ENCODE measurements around the gene NEURL2.
A peak's percentile ranks its signal among the peaks of the same experiment; 100 is the strongest.
"Not testable (repeated sequence)": the region's sequence is repeated elsewhere in the genome, so short reads cannot be mapped to it uniquely, and the experiment has no call there.

Gene NEURL2, protein sequence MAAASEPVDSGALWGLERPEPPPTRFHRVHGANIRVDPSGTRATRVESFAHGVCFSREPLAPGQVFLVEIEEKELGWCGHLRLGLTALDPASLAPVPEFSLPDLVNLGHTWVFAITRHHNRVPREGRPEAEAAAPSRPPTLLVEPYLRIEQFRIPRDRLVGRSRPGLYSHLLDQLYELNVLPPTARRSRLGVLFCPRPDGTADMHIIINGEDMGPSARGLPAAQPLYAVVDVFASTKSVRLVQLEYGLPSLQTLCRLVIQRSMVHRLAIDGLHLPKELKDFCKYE

DNA sequence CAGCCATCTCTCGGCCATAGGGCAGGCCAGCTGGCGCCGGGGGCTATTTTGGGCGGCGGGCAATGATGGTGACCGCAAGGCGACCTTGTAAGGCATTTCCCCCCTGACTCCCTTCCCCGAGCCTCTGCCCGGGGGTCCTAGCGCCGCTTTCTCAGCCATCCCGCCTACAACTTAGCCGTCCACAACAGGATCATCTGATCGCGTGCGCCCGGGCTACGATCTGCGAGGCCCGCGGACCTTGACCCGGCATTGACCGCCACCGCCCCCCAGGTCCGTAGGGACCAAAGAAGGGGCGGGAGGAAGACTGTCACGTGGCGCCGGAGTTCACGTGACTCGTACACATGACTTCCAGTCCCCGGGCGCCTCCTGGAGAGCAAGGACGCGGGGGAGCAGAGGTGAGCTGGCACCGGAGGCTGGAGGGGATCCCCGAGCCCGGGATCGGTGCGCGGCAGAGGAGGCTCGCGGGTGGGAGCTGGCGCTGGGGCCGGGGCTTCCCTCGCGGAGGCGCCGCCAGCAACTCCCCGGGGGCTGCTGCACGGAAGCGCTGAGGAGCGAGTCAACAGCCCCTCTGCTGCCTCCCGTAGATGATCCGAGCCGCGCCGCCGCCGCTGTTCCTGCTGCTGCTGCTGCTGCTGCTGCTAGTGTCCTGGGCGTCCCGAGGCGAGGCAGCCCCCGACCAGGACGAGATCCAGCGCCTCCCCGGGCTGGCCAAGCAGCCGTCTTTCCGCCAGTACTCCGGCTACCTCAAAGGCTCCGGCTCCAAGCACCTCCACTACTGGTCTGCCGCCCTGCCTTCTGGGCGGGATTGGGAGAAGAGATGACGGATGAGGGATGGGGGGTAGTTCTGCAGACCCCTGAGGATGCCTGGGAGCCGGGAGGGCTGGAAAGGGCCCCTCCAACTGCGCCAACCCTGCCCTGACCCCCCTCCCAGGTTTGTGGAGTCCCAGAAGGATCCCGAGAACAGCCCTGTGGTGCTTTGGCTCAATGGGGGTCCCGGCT is at the start of gene NEURL2, which contains the start of gene CTSA:
NEURL2 (minus strand) TSS at position 224 of the 999 bp plus-strand sequence; CDS start at position 7, 217 bp downstream.
CTSA (plus strand) TSS at position 351 of the 999 bp plus-strand sequence; CDS start at position 585, 234 bp downstream.
- peak; percentile 97 for DNase-seq (ENCODE audit: low spot score)

DNA sequence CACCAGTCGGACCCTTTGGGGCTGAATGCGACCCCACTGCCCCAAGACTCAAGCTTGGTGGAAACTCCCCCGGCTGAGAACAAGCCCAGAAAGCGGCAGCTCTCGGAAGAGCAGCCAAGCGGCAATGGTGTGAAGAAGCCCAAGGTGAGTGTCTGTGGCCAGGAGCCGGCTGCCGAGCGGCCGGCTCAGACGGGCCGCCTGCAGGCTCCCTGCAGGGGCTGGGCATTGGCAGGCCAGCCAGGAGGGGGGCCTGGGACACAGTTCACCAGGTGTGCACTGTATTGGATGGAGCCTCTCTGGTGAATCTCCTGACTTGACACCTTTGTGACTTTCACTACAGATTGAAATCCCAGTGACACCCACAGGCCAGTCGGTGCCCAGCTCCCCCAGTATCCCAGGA is 49.5 kb upstream of the NEURL2 start:
- no peak for DNase-seq (ENCODE audit: low spot score)

DNA sequence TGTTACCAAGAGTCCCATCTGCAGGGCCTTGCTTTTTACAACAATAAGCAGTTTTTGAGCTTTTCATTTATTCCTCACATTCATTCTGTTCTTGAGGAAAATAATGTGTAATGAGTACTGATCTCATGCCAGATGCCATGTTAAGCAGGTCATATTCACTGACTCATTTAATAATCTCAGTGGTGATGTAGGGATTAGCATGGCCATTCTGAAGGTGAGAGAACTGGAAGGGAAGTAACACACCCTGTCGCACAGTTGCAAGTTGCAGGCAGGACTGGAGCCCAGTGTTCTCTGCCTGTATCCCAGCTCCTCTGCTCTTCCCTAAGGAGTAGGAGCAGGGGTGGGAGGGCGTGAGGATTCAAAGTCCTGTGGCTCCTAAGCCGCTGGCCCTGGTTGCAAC is 49.0 kb upstream of the NEURL2 start:
- no peak for DNase-seq (ENCODE audit: low spot score)

DNA sequence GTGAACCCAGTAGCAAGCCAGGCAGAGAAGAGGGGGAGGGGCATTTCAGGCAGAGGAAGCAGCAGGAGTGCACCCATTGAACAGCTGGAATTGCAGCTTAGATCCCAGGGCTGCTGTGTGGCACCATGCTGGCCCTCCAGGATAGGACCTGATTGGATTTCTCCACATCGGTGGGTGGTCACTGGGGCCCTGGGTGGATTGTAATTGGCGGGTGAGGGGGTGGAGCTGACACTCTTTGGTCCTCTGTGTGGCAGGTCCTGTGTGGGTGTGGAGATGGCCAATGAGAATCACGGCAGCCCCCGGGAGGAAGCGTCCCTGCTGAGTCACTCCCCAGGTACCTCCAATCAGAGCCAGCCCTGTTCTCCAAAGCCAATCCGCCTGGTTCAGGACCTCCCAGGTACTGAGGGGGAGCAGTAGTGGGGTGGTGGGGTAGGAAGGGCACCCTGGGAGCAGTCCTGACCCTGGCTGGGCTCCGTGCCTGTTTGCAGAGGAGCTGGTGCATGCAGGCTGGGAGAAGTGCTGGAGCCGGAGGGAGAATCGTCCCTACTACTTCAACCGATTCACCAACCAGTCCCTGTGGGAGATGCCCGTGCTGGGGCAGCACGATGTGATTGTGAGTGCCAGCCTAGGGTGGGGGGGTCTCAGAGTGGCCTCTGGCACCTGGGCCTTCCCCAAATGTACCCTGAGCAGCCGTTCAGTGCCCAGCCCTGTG is 47.9 kb upstream of the NEURL2 start:
- DNase-seq (ENCODE audit: low spot score) = no peak

DNA sequence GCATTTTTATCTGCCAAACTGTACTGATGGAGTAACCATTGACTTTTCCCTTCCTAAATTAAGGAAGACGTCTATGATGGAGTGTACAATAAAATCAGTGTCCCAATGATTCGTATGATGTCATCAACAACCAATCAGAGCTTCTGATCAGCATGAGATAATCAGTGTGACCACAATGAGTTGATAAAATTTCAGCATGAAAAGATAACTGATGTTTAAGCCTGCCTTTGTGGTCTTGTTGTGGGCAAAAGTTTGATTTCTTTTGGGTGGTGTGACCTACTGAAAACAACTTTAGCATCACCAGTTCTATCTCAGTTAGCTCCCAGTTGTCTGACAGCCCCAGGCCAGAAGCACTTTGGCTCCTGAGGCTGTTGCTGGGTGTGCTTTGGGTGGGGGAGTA is 46.8 kb upstream of the NEURL2 start:
- no peak for DNase-seq (ENCODE audit: low spot score)

DNA sequence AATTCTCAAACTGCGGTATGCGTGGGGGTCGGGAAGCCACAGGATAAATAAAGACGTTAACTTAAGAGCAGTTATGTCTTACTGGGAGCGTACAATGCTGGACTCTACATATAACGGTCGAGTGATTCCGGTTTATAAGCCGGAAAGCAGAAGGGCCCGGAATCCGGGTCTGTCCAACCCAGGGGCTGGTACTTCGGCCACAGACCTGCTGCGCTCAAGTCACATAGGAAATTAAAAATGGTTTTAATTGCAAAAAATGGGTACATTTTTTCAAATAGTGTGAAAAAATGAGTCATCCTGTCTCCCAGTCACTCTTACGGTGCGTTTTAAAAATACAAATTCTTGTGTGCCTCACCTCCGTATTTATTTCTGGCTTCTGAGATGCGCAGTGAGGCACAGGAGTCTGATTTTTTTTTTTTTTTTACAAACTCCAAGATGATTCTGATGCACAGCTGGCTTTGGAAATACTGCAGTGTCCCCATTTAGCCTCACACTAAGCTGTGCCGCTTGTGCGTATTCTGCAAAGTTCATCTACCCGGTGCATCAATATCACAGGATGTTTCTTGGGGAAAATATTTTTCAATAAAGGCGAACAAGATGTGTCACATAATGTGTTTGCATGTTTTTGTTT is 44.5 kb upstream of the NEURL2 start:
- DNase-seq (ENCODE audit: low spot score) = peak; percentile 23

DNA sequence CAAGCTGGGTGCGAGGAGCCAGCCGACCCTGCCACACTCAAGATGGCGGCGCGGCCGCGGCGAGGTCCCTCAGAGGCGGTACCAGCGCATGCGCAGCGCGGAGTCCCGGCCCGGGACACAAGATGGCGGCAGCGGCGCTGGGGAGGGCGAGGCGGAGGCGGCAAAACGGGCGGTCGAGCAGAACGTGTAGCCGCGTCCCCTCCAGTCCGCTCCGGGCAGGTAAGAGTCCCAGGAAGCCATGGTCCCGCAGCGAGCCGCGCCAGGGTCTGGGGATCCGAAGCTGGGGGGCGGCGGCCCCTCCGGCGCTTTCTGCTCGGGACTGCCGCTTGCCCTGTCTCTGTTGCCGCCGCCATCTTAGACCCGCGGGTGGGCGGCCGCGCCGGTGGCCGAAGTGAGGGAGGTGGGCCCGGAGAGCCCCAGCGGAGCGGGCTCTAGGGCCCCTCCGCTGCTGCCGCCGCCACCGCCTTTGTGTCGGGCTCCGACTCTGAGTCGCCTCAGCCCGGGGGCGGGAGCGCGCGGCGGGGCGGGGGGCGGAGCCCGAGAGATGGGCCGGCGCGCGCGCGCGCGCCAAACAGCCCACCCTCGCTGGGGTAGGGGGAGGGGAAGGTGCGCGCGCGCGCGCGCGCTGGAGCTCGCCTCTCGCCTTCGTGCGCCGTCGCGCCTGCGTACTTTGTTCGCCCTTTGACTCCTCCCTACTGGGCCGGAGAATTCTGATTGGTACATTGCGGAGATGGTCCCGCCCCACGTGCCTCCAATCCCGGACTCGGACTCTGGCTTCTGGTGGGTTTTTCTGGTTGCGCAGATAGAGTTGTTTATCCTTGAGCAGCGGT is 43.8 kb upstream of the NEURL2 start, which contains the start of gene PCIF1:
PCIF1 (plus strand) TSS at position 98 of the 830 bp plus-strand sequence. CDS start 4,317 bp downstream, outside the sequence.
- peak; percentile 99 for DNase-seq (ENCODE audit: low spot score)

DNA sequence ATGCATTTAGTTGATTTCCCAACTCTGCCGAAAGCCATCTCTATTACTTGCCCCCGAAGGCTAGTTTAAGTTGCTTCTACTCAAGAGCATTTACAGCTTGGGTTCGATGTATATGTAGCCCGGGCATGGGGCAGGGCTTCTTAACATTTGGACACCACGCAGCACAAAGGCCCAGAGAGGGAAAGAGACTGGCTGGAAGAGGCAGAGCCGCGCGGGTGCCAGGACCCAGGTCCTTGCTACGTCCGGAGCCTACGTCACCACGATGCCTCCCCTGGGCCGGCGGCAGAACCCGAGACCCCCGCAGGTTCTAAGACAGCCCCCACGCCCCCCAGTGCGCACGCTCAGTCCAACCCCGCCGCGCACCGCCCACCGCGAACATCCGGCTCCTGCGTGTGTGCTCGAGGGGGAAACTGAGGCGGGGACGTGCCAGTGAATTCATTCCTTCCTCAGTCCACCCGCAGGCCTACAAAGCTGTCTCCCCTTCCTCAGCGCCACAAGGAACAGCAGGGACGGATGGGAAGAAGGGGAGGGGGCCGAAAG is 43.1 kb upstream of the NEURL2 start:
- peak; percentile 61 for DNase-seq (ENCODE audit: low spot score)

DNA sequence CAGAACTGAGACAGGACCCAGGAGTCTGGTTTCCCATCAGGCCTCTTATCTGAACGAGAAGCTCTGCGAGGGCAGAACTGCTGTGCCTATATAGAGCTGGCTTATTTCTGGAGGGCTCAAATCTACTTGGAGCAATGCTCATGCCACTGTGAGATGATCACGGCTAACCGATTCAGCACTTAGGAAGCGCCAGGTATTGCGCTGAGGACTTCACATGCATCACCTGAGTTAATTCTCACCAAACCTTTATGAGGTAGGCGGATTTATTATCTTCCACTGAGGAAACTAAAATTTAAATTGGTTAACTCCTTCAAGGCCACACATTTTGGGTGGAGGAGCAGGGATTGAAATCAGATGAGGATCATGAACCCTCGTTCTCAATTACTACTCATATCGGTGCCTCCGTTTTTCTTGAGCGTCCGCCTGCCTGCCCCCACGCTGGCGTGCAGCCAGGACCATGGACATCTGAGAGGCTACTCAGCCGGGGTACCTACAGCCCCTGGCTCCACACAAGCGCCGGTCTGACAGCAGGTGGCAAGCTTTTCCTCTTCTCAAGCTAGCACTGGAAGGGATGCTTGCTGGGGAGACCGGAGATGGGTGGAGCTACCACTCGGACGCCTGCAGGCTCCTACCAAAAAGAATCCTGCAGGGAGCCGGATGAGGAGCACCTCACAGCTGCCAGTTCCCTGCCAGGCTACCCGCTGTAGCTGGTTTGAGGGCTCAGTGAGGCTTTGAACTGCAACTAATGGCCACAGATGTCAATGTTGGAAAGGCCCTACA is 42.4 kb upstream of the NEURL2 start:
- DNase-seq (ENCODE audit: low spot score) = peak; percentile 79

DNA sequence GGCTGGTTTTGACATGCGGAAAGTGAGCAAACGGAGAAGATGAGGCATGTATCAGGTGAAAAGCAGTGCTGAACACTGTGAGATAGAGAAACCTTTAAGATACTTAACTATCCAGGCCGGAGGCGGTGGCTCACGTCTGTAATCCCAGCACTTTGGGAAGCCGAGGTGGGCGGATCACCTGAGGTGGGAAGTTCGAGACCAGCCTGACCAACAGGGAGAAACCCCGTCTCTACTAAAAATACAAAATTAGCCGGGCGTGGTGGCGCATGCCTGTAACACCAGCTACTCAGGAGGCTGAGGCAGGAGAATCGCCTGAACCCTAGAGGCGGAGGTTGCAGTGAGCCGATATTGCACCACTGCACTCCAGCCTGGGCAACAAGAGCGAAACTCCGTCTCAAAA is 40.7 kb upstream of the NEURL2 start:
- DNase-seq (ENCODE audit: low spot score) = not testable (repeated sequence)

DNA sequence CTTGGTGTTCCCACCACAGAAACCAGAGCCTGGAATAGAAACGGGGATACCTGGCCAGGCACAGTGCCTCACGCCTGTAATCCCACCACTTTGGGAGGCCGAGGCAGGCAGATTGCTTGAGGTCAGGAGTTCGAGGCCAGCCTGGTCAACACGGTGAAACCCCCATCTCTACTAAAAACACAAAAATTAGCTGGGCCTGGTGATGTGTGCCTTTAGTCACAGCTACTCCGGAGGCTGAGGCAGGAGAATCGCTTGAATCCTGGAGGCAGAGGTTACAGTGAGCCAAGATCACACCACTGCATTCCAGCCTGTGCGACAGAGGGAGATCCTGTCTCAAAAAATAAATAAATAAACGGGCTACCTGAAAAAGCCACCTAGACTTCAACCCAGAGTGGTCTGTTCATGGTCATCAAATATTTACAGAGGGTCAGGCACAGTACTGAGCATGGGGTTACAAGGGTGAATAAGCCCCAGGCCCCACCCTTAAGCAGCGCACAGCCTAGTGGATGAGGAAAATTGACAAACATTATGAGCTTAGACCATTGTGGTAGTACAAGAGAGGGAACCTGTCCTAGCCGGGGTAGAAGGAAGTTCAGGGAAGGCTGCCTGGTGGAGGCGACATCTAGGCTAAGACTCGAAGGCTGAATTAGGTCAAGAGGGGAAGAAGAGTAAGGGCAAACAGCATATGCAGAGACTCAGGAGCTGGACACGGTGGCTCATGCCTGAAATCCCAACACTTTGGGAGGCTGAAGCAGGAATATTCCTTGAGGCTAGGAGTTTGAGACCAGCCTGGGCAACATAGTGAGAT is 36.3 kb upstream of the NEURL2 start:
- no peak for DNase-seq (ENCODE audit: low spot score)

DNA sequence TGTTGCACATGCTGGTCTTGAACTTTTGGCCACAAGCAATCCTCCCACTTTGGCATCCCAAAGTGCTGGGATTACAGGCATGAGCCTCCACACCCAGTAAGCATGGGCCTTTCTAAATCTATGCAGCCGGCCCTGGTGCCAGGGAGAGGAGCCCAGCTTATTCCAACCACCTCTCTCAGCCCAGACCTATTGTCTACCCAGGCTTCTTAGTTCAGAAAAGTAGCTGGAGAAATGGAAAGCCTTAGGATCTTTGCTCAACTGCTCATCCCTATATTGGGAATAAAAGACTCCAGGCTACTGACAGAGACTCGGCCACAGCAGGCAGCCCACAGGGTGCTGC is 35.7 kb upstream of the NEURL2 start:
- no peak for DNase-seq (ENCODE audit: low spot score)

DNA sequence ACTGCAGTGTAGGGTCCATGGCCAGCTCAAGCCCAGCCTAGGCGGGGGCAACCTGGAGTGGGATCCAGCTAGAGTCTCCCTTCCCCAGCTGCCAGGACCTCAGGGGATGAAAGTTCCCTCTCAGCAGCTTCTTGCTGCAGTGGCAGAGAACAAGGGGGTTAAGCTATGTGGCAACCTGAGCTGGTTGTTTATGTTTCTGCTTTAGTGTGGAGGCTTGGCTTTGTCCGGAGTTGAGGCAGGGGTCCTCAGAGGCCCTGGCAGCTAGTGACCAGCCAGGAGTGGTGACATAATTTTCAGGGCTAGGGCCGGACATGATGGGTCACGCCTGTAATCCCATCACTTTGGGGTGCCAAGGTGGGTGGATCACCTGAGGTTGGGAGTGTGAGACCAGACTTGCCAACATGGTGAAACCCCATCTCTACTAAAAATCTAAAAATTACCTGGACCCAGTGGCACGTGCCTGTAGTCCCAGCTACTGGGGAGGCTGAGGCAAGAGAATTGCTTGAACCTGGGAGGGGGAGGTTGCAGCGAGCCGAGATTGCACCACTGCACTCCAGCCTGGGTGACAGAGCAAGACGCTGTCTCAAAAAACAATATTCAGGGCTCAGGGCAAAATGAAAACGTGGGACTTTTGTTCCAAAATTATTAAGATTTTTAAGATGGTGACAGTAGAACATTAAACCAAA is 35.0 kb upstream of the NEURL2 start:
- no peak for DNase-seq (ENCODE audit: low spot score)

DNA sequence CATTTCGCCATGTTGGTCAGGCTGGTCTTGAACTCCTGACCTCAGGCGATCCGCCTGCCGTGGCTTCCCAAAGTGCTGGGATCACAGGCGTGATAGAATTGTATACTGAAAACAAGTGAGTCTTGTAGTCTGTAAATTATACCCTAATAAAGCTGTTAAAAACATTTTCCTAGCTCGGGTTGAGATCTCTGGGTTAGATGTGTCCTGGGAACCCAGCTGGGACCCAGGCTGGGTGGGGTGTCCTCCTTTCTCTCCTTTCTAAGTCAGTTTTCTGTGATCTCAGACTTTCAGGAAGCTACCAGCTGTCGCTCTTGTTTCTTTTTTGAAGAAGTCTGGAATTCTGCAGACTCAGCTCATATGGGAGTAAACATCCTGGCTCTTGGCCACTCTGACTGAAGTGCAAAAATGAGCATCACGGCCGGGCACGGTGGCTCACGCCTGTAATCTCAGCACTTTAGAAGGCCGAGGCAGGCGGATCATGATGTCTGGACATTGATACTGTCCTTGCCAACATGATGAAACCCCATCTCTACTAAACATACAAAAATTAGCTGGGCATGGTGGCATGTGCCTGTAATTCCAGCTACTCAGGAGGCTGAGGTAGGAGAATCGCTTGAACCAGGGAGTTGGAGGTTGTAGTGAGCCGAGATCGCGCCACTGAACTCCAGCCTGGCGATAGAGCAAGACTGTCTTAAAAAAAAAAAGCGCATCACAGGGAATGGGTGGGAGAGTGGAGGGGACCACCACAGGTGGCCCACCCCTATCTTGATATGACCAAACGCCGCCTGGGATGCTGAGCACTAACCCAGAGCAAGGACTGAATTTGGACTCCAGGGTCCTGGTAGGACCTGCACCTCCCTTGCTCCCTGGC is 33.6 kb upstream of the NEURL2 start:
- DNase-seq (ENCODE audit: low spot score) = peak; percentile 49

DNA sequence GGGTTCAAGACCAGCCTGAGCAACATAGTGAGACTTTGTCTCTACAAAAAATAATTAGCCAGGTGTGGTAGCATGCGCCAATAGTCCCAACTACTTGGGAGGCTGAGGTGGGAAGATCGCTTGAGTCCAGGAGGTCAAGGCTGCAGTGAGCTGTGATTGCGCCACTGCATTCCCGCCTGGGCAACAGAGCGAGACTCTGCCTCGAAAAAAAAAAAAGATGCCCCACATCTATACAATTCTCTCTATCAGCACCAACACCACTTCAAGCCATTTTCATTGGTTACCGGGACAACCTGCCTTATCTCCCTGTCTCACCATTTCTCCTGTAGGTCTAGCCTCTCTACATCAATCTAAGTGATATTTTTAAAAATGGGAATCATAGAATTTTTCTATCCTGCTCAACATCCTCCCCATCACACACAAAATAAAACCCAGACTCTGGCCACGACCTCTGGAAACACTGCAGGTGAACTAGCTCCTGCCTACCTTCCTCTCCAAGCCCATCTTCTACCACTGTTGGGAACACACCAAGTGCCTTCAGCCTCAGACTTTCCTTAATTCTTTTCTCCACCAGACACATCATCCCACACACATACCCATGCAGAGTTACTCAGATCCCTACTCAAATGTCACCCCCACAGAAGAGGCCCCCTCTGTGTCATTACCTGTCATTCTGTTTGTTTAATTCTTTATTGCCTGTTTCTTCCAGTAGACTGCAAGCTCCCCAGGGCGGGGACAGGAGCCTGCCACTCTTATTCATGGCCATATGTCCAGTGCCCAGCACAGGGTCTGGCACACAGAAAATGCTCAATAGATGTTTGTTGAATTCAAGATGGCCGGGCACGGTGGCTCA is 30.6 kb upstream of the NEURL2 start:
- no peak for DNase-seq (ENCODE audit: low spot score)

Measured in GM03348 (cell line).